Measurements from ENCODE around the gene ADAMTS9.

ADAMTS9 gene

GRCh38 chr3:64604313-64604712 lies 83.5 kb downstream of the ADAMTS9 start:
- TF ChIP-seq, protein P1, sequence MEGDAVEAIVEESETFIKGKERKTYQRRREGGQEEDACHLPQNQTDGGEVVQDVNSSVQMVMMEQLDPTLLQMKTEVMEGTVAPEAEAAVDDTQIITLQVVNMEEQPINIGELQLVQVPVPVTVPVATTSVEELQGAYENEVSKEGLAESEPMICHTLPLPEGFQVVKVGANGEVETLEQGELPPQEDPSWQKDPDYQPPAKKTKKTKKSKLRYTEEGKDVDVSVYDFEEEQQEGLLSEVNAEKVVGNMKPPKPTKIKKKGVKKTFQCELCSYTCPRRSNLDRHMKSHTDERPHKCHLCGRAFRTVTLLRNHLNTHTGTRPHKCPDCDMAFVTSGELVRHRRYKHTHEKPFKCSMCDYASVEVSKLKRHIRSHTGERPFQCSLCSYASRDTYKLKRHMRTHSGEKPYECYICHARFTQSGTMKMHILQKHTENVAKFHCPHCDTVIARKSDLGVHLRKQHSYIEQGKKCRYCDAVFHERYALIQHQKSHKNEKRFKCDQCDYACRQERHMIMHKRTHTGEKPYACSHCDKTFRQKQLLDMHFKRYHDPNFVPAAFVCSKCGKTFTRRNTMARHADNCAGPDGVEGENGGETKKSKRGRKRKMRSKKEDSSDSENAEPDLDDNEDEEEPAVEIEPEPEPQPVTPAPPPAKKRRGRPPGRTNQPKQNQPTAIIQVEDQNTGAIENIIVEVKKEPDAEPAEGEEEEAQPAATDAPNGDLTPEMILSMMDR (conservative IDR thresholded peaks at IDR 0.05; ENCODE audit: control insufficient read depth, insufficient read depth, low read depth, low read length), result no peak
- H3K4me3 ChIP-seq (ENCODE audit: control insufficient read depth, low read depth, low read length), result no peak overlapping the region
- DNase-seq (ENCODE audit: low read depth), result no peak

- DNase-seq (ENCODE audit: low read depth), result no peak
- TF ChIP-seq, protein P1 (conservative IDR thresholded peaks at IDR 0.05; ENCODE audit: control insufficient read depth, insufficient read depth, low read depth, low read length), result no peak
- H3K4me3 ChIP-seq (ENCODE audit: control insufficient read depth, low read depth, low read length), result no peak overlapping the region
Measured at GRCh38 chr3:64601824-64602223, 86.0 kb downstream of the ADAMTS9 start.

GRCh38 chr3:64600246-64600950 lies 87.4 kb downstream of the ADAMTS9 start:
- H3K4me3 ChIP-seq (ENCODE audit: control insufficient read depth, low read depth, low read length), result no peak overlapping the region
- TF ChIP-seq, protein P1 (conservative IDR thresholded peaks at IDR 0.05; ENCODE audit: control insufficient read depth, insufficient read depth, low read depth, low read length), result no peak
- no peak for DNase-seq (ENCODE audit: low read depth)

GRCh38 chr3:64599651-64600050 lies 88.1 kb downstream of the ADAMTS9 start:
- no peak for DNase-seq (ENCODE audit: low read depth)
- no peak overlapping the region for H3K4me3 ChIP-seq (ENCODE audit: control insufficient read depth, low read depth, low read length)
- TF ChIP-seq, protein P1 (conservative IDR thresholded peaks at IDR 0.05; ENCODE audit: control insufficient read depth, insufficient read depth, low read depth, low read length), result no peak

DNA sequence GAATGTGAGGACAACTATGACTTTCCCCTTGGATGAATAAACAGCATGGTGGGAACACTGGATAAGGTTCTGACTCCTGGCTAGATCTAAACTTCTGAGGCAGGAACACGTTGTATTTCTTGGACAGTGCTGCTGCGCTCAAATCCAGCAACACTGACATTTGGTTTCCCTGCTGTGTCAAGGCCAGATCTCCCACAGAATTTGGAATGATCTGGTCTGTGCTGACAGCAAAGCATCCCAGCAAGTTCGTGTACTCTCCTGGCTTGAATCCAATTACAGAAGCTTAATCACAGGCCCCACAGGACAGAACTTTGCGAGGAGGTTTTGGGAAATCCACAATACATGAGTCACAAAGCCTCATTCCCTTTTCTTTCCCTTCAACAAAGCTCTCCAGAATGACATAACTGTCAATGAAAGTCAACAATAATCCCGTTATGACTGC lies 92.5 kb downstream of the ADAMTS9 start:
- no peak overlapping the region for H3K4me3 ChIP-seq (ENCODE audit: control insufficient read depth, low read depth, low read length)
- peak; percentile 98 for DNase-seq (ENCODE audit: low read depth)
- TF ChIP-seq, protein P1 (conservative IDR thresholded peaks at IDR 0.05; ENCODE audit: control insufficient read depth, insufficient read depth, low read depth, low read length), result no peak

DNA sequence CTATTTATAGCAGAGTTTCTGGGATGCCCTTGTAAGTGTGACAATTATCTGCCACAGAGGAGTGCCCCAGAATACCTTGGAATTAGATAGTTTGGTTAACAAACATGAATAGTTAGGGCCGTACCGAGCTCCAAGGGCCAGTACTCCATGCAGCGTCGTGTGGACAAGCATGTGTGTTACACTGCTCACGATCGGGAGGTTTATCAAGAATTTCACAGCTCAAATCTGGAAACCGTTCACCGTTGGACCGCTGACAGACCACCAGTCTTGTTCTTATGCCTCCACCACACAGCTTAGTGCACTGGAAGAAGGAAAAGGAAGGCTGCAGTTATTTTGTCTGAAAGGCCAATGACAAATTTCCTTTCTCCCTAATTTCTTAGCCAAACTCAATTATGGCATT lies 93.7 kb downstream of the ADAMTS9 start:
- DNase-seq (ENCODE audit: low read depth), result no peak
- no peak overlapping the region for H3K4me3 ChIP-seq (ENCODE audit: control insufficient read depth, low read depth, low read length)
- TF ChIP-seq, protein P1 (conservative IDR thresholded peaks at IDR 0.05; ENCODE audit: control insufficient read depth, insufficient read depth, low read depth, low read length), result no peak
